K562 (cell line): Measurements from ENCODE around the gene ACYP2. TPM values are rescaled to one million over a fixed set of nuclear protein-coding genes. Genes with fewer than 3 reads are reported as not detected.
A peak's percentile ranks its signal among the peaks of the same experiment; 100 is the strongest.

Source experiments
- CHD4 ChIP-seq: fragments of 200-600 bp; sonication (generic); IDR thresholded peaks from 3 replicates; pipeline ENCODE4 v1.6.1; 2012; ENCODE audit warnings: low read depth, mild to moderate bottlenecking, mixed read lengths, low read length, inconsistent platforms; ENCODE audit not compliant: insufficient read depth, insufficient replicate concordance, poor library complexity, severe bottlenecking
- EGR1 ChIP-seq: fragments of 450-650 bp; conservative IDR thresholded peaks from 2 replicates; pipeline ENCODE4 v1.6.1; 2017; ENCODE audit warnings: mild to moderate bottlenecking
- HSF4 ChIP-seq: fragments of 250-450 bp; sonication (Bioruptor Pico); IDR thresholded peaks from 2 replicates; pipeline ENCODE4 v2.1.2; 2022; ENCODE audit warnings: mild to moderate bottlenecking, moderate library complexity, borderline replicate concordance
- RAD21 ChIP-seq, 2 experiments: fragments of 250-450 bp in 1 of 2; fragments of 450-650 bp in 1 of 2; sonication (Bioruptor Pico) in 1 of 2; formaldehyde crosslinking in 1 of 2; IDR thresholded peaks in 1 of 2; conservative IDR thresholded peaks in 1 of 2; 2 replicates each; pipeline versions ENCODE4 v1.4.0 to v1.8.0; 2020 to 2022; ENCODE audit warnings: mild to moderate bottlenecking in 2 of 2, moderate library complexity in 1 of 2
- SIN3A ChIP-seq, 2 experiments: fragments of 150-350 bp in 1 of 2; IDR thresholded peaks; 2 replicates each; pipeline ENCODE4 v1.6.1; 2011 to 2016; ENCODE audit warnings: borderline replicate concordance in 2 of 2, low read depth in 2 of 2, low read length in 2 of 2, mild to moderate bottlenecking in 2 of 2, moderate library complexity in 2 of 2; ENCODE audit not compliant: control insufficient read depth in 1 of 2
- SMC3 ChIP-seq: conservative IDR thresholded peaks from 2 replicates; pipeline ENCODE4 v1.6.1; 2011; ENCODE audit warnings: low read depth, low read length, improper control_type of control experiment; ENCODE audit not compliant: insufficient read depth
- TAF15 ChIP-seq: fragments of 200-400 bp; formaldehyde crosslinking; IDR thresholded peaks from 2 replicates; pipeline ENCODE4 v1.6.1; 2017; ENCODE audit warnings: mild to moderate bottlenecking, low read depth, low read length, moderate library complexity
- polyA plus RNA-seq, 8 experiments: library from polyadenylated mRNA; depleted of rRNA in 4 of 8; stranded (reverse) in 5 of 8; unstranded in 3 of 8; fragments of >200 nt; fragmentation: Nextera tagmentation in 2 of 8; fragmentation: Illumina TruSeq in 1 of 8; extraction: Ambion mirVana in 2 of 8; extraction: Trizol in 1 of 8; gene quantifications; 2 replicates each; pipeline versions ENCODE4 v1.2.1 to v1.2.3, GENCODE V29; 2011 to 2014; ENCODE audit warnings: inconsistent platforms in 1 of 8, missing spikeins in 1 of 8
- total RNA-seq, 7 experiments: library from RNA; depleted of rRNA in 6 of 7; stranded (reverse); fragments of >200 nt in 6 of 7; fragmentation: Illumina TruSeq in 2 of 7; extraction: Trizol in 2 of 7; gene quantifications; 2 replicates each; pipeline versions ENCODE4 v1.2.1 to v1.2.3, GENCODE V29; 2011 to 2021; ENCODE audit warnings: low replicate concordance in 1 of 7
- TF ChIP-seq, protein P1 (sequence below), 3 experiments: IDR thresholded peaks in 2 of 3; conservative IDR thresholded peaks in 1 of 3; 2 replicates each; pipeline ENCODE4 v1.5.1; 2011 to 2012; ENCODE audit warnings: low read length in 3 of 3, mild to moderate bottlenecking in 3 of 3, control low read depth in 2 of 3, improper control_type of control experiment in 1 of 3, inconsistent platforms in 1 of 3, low read depth in 1 of 3, mixed read lengths in 1 of 3, moderate library complexity in 1 of 3; ENCODE audit not compliant: insufficient read depth in 2 of 3
- TF ChIP-seq, protein P2 (sequence below): fragments of 250-450 bp; sonication (Bioruptor Pico); IDR thresholded peaks from 2 replicates; pipeline ENCODE4 v1.8.0; 2021; ENCODE audit warnings: mild to moderate bottlenecking, moderate library complexity
- TF ChIP-seq, protein P3 (sequence below), 2 experiments: IDR thresholded peaks in 1 of 2; conservative IDR thresholded peaks in 1 of 2; 2 replicates each; pipeline ENCODE4 v1.6.1; 2016; ENCODE audit warnings: low read depth in 2 of 2, mild to moderate bottlenecking in 1 of 2, missing compliant biosample characterization in 1 of 2, missing genetic modification characterization in 1 of 2, moderate library complexity in 1 of 2
- TF ChIP-seq, protein P4 (sequence below): sonication (generic); formaldehyde crosslinking; IDR thresholded peaks from 2 replicates; pipeline ENCODE4 v1.8.1; 2023; ENCODE audit warnings: mild to moderate bottlenecking, missing genetic modification reagents

ACYP2 gene
- total and polyA plus RNA-seq, 9 of the 15 experiments (the other 6 are each of a cell fraction or from before 2014, with no cell fraction given): 1.0 to 4.1 (median 2.0) TPM

DNA sequence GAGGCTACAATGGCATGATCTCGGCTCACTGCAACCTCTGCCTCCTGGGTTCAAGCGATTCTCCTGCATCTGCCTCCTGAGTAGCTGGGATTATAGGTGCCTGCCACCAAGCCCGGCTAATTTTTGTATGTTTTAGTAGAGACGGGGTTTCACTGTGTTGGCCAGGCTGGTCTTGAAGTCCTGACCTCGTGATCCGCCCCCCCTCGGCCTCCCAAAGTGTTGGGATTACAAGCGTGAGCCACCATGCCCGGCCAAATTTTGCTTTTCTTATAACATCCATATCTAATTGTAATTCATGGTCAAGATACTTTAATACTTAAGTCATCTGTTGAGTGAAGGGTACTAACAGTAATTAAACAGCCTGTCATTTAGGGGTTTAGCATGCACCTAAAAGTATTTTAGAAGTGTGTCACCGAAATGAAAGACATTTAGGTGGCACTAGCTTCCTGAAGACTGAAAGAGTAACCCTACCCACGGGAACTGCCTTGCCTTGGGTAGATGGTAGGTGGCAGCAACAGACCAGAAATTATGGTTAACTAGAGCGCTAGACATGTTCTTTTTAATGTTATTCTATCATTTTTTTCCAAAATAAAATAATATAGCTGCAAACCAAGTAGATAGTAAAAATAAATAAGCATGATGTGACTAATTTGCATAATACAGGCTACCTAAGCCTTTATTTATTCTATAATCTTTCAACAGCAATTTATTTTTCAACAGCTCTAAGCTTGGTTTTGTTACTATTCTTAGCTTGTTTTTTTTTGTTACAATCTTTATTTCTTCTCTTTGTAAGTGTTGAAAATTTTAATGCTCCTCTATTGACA, 8.6 kb upstream of the ACYP2 start (continued):
- TF ChIP-seq HSF4 (CRISPR knock-in tag) (no peak), RAD21 (CRISPR knock-in tag; conservative IDR thresholded peaks at IDR 0.05 in 1 of 2, IDR thresholded peaks at IDR 0.05 in 1 of 2) (peak; percentile 71 to 77), CHD4 (no peak), SMC3 (peak; percentile 31; the same call in 1 of the 2 replicates), TAF15 (no peak), EGR1 (peak; percentile 29; the same call in 1 of the 2 replicates), SIN3A (IDR thresholded peaks at IDR 0.05; ENCODE audit: borderline replicate concordance in 2 of 2, control insufficient read depth in 1 of 2, low read depth in 2 of 2, low read length in 2 of 2) (no peak)
- TF ChIP-seq, protein P1, sequence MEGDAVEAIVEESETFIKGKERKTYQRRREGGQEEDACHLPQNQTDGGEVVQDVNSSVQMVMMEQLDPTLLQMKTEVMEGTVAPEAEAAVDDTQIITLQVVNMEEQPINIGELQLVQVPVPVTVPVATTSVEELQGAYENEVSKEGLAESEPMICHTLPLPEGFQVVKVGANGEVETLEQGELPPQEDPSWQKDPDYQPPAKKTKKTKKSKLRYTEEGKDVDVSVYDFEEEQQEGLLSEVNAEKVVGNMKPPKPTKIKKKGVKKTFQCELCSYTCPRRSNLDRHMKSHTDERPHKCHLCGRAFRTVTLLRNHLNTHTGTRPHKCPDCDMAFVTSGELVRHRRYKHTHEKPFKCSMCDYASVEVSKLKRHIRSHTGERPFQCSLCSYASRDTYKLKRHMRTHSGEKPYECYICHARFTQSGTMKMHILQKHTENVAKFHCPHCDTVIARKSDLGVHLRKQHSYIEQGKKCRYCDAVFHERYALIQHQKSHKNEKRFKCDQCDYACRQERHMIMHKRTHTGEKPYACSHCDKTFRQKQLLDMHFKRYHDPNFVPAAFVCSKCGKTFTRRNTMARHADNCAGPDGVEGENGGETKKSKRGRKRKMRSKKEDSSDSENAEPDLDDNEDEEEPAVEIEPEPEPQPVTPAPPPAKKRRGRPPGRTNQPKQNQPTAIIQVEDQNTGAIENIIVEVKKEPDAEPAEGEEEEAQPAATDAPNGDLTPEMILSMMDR (IDR thresholded peaks at IDR 0.05 in 2 of 3, conservative IDR thresholded peaks at IDR 0.05 in 1 of 3; ENCODE audit: insufficient read depth in 2 of 3, low read depth in 1 of 3, low read length in 3 of 3): peak; percentile 70 to 79 (median 73)
- TF ChIP-seq, protein P2, sequence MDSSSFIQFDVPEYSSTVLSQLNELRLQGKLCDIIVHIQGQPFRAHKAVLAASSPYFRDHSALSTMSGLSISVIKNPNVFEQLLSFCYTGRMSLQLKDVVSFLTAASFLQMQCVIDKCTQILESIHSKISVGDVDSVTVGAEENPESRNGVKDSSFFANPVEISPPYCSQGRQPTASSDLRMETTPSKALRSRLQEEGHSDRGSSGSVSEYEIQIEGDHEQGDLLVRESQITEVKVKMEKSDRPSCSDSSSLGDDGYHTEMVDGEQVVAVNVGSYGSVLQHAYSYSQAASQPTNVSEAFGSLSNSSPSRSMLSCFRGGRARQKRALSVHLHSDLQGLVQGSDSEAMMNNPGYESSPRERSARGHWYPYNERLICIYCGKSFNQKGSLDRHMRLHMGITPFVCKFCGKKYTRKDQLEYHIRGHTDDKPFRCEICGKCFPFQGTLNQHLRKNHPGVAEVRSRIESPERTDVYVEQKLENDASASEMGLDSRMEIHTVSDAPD: no peak
- TF ChIP-seq, protein P3, sequence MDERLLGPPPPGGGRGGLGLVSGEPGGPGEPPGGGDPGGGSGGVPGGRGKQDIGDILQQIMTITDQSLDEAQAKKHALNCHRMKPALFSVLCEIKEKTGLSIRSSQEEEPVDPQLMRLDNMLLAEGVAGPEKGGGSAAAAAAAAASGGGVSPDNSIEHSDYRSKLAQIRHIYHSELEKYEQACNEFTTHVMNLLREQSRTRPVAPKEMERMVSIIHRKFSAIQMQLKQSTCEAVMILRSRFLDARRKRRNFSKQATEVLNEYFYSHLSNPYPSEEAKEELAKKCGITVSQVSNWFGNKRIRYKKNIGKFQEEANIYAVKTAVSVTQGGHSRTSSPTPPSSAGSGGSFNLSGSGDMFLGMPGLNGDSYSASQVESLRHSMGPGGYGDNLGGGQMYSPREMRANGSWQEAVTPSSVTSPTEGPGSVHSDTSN (CRISPR knock-in tag; IDR thresholded peaks at IDR 0.05; ENCODE audit: low read depth): no peak
- TF ChIP-seq, protein P3 (tag; conservative IDR thresholded peaks at IDR 0.05; ENCODE audit: low read depth): no peak
- TF ChIP-seq, protein P4, sequence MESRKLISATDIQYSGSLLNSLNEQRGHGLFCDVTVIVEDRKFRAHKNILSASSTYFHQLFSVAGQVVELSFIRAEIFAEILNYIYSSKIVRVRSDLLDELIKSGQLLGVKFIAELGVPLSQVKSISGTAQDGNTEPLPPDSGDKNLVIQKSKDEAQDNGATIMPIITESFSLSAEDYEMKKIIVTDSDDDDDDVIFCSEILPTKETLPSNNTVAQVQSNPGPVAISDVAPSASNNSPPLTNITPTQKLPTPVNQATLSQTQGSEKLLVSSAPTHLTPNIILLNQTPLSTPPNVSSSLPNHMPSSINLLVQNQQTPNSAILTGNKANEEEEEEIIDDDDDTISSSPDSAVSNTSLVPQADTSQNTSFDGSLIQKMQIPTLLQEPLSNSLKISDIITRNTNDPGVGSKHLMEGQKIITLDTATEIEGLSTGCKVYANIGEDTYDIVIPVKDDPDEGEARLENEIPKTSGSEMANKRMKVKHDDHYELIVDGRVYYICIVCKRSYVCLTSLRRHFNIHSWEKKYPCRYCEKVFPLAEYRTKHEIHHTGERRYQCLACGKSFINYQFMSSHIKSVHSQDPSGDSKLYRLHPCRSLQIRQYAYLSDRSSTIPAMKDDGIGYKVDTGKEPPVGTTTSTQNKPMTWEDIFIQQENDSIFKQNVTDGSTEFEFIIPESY (CRISPR knock-in tag): peak; percentile 91
- TF ChIP-seq, all 486 proteins: peak for 7
